Progenitor cell of endocrine pancreas (in vitro differentiated cells): ENCODE data around the gene ADSL. TPM values are rescaled to one million over a fixed set of nuclear protein-coding genes. Genes with fewer than 3 reads are reported as not detected.

Experiments
- DNase-seq: peaks from one replicate; pipeline ENCODE4 v3.0.0; 2021; ENCODE audit warnings: low spot score; ENCODE audit not compliant: unreplicated experiment
- H3K27ac Mint-ChIP-seq: 2 replicates; pipeline ENCODE4 v1.8.0; 2021; ENCODE audit warnings: mild to moderate bottlenecking, moderate library complexity, mixed read lengths
- H3K27me3 Mint-ChIP-seq: 2 replicates; pipeline ENCODE4 v1.8.0; 2021; ENCODE audit warnings: mixed read lengths
- H3K36me3 Mint-ChIP-seq: 2 replicates; pipeline ENCODE4 v1.8.0; 2022; ENCODE audit warnings: mixed read lengths; ENCODE audit not compliant: insufficient read depth
- H3K4me1 Mint-ChIP-seq: 2 replicates; pipeline ENCODE4 v1.8.0; 2021; ENCODE audit warnings: low read depth, mixed read lengths
- H3K4me3 Mint-ChIP-seq: 2 replicates; pipeline ENCODE4 v1.8.0; 2021; ENCODE audit warnings: low read depth, mild to moderate bottlenecking, moderate library complexity, mixed read lengths
- H3K9me3 Mint-ChIP-seq: 2 replicates; pipeline ENCODE4 v1.8.0; 2021; ENCODE audit warnings: low read depth, mixed read lengths
- CTCF ChIP-seq: fragments of 200-600 bp; sonication (generic); IDR thresholded peaks from one replicate; pipeline ENCODE4 v1.5.0; 2021; ENCODE audit warnings: antibody characterized with exemption, mild to moderate bottlenecking; ENCODE audit not compliant: unreplicated experiment
- total RNA-seq: library from RNA; stranded (reverse); gene quantifications from 2 replicates; pipeline ENCODE4 v1.2.1, GENCODE V29; 2021

Gene ADSL
- total RNA-seq, 1 donor from 2014 or later: 85.0 TPM

GRCh38 chr22:40423310-40423688 is 77.0 kb downstream of the ADSL start:
- H3K4me1 Mint-ChIP-seq: no peaks in the 10 kb centered on the region
- H3K36me3 Mint-ChIP-seq: peaks cover 12% of the 10 kb centered on the region
- H3K9me3 Mint-ChIP-seq: no peaks in the 10 kb centered on the region
- H3K27me3 Mint-ChIP-seq: no peaks in the 10 kb centered on the region
- no peak for TF ChIP-seq CTCF
- H3K4me3 Mint-ChIP-seq: no peak overlapping the region
- peak overlapping the region; percentile 50 for H3K27ac Mint-ChIP-seq
- no peak for DNase-seq

- no peak for TF ChIP-seq CTCF
- H3K9me3 Mint-ChIP-seq: no peaks in the 10 kb centered on the region
Observed at GRCh38 chr22:40423882-40424640, 77.8 kb downstream of the ADSL start.

GRCh38 chr22:40425082-40425481 is 78.8 kb downstream of the ADSL start:
- no peak for TF ChIP-seq CTCF
- Mint-ChIP-seq H3K9me3 (no peaks in the 10 kb centered on the region), H3K36me3 (peaks cover 17% of the 10 kb centered on the region), H3K4me1 (no peaks in the 10 kb centered on the region), H3K27ac (no peak overlapping the region), H3K27me3 (no peaks in the 10 kb centered on the region), H3K4me3 (no peak overlapping the region)
- no peak for DNase-seq

More at GRCh38 chr22:40423882-40424640, 77.8 kb downstream of the ADSL start:
- H3K27me3 Mint-ChIP-seq: no peaks in the 10 kb centered on the region
- peaks cover 15% of the 10 kb centered on the region for H3K36me3 Mint-ChIP-seq
- H3K27ac Mint-ChIP-seq: no peak overlapping the region
- H3K4me1 Mint-ChIP-seq: no peaks in the 10 kb centered on the region
- H3K4me3 Mint-ChIP-seq: no peak overlapping the region
- no peak for DNase-seq

GRCh38 chr22:40426594-40427333 is 80.5 kb downstream of the ADSL start:
- H3K9me3 Mint-ChIP-seq: no peaks in the 10 kb centered on the region
- H3K4me3 Mint-ChIP-seq: no peak overlapping the region
- peak overlapping the region; percentile 64 for H3K27ac Mint-ChIP-seq
- H3K4me1 Mint-ChIP-seq: no peaks in the 10 kb centered on the region
- H3K36me3 Mint-ChIP-seq: peaks cover 17% of the 10 kb centered on the region
- no peak for TF ChIP-seq CTCF
- DNase-seq: no peak
- no peaks in the 10 kb centered on the region for H3K27me3 Mint-ChIP-seq

GRCh38 chr22:40428796-40429195 is 82.5 kb downstream of the ADSL start:
- H3K4me1 Mint-ChIP-seq: no peaks in the 10 kb centered on the region
- H3K36me3 Mint-ChIP-seq: peaks cover 9% of the 10 kb centered on the region
- no peak for DNase-seq
- no peak overlapping the region for H3K4me3 Mint-ChIP-seq
- no peaks in the 10 kb centered on the region for H3K9me3 Mint-ChIP-seq
- no peaks in the 10 kb centered on the region for H3K27me3 Mint-ChIP-seq
- peak overlapping the region; percentile 53 for H3K27ac Mint-ChIP-seq
- TF ChIP-seq CTCF: no peak
